Heart left ventricle (tissue), 16 donors: ENCODE measurements around the gene PUM1. TPM values are rescaled to one million over a fixed set of nuclear protein-coding genes. Genes with fewer than 3 reads are reported as not detected.

Experiments used
- ATAC-seq, 4 donors: fragments of 200-7000 bp; cut with Tn5 transposase; one replicate each; pipeline ENCODE4 v1.9.1; 2020 to 2022; ENCODE audit warnings: moderate library complexity in 4 of 4, mild to moderate bottlenecking in 3 of 4, moderate number of reproducible peaks in 1 of 4
- DNase-seq, 5 donors: peaks; one replicate each; pipeline ENCODE4 v3.0.0-alpha.2; 2020
- H3K27ac ChIP-seq, 12 donors: fragments of 200-600 bp; sonication (generic) in 4 of 12; one replicate each; pipeline versions ENCODE4 v1.5.0 to v1.8.0; 2016 to 2022; ENCODE audit warnings: mild to moderate bottlenecking in 2 of 12
- H3K27me3 ChIP-seq, 9 donors: fragments of 200-600 bp; sonication (generic) in 2 of 9; one replicate each; pipeline versions ENCODE4 v1.5.1 to v1.8.0; 2016 to 2022; ENCODE audit warnings: mild to moderate bottlenecking in 3 of 9
- H3K36me3 ChIP-seq, 9 donors: fragments of 200-600 bp; sonication (generic) in 2 of 9; one replicate each; pipeline versions ENCODE4 v1.5.0 to v1.8.0; 2018 to 2022; ENCODE audit warnings: mild to moderate bottlenecking in 2 of 9
- H3K4me1 ChIP-seq, 12 donors: fragments of 200-600 bp; sonication (generic) in 4 of 12; one replicate each; pipeline versions ENCODE4 v1.5.0 to v1.8.0; 2016 to 2022; ENCODE audit warnings: mild to moderate bottlenecking in 3 of 12
- H3K4me3 ChIP-seq, 12 donors: fragments of 200-600 bp; sonication (generic) in 4 of 12; one replicate each; pipeline versions ENCODE4 v1.5.0 to v1.8.0; 2017 to 2022; ENCODE audit warnings: mild to moderate bottlenecking in 9 of 12, moderate library complexity in 4 of 12
- H3K9me3 ChIP-seq, 12 donors: fragments of 200-600 bp; sonication (generic) in 4 of 12; one replicate each; pipeline versions ENCODE4 v1.5.0 to v1.8.0; 2016 to 2022; ENCODE audit warnings: mild to moderate bottlenecking in 1 of 12
- POLR2A ChIP-seq, 2 donors: fragments of 450-650 bp; IDR thresholded peaks; one replicate each; pipeline ENCODE4 v1.6.1; 2017; ENCODE audit warnings: antibody characterized with exemption in 2 of 2, mild to moderate bottlenecking in 2 of 2, moderate library complexity in 2 of 2
- WGBS, 4 donors: extraction: QIAGEN DNeasy Blood & Tissue Kit in 2 of 4; methylation state at CpG; one replicate each; pipeline versions ENCODE4 v1.1.5 to v1.1.7; 2013 to 2018; 5-methylcytosine and 5-hydroxymethylcytosine counted together
- intact Hi-C, 10 donors: fragments of 100-400 bp; cut with DNase I; formaldehyde crosslinking; loops; one replicate each; pipeline versions ENCODE4 v1.11.1 to v1.14.2; 2022
- polyA plus RNA-seq, 2 donors: library from polyadenylated mRNA; stranded (reverse); fragments of 200-250 nt; gene quantifications; one replicate each; pipeline ENCODE4 v1.2.3, GENCODE V29; 2013
- total RNA-seq, 9 donors: library from RNA; depleted of rRNA in 2 of 9; stranded (reverse); fragments of >200 nt in 2 of 9; fragmentation: NEBNext Ultra II Directional in 3 of 9; extraction: Animal tissue kit (Norgen Biotek cat#: 25700) in 3 of 9; gene quantifications; one replicate each; pipeline versions ENCODE4 v1.1.0 to v1.2.4, GENCODE V29; 2016 to 2023
- TF ChIP-seq, protein P1 (sequence below), 12 donors: fragments of 200-600 bp; sonication (generic) in 4 of 12; IDR thresholded peaks; one replicate each; pipeline versions ENCODE4 v1.5.0 to v1.8.0; 2018 to 2022; ENCODE audit warnings: antibody characterized with exemption in 12 of 12, mild to moderate bottlenecking in 5 of 12
- donor health status: ischemic (EF 13 %, LVEDD 7.1; RV severe dilation, severe dysfunction).
- donor health status: healthy with polysubstance abuse.
- donor health status: DM: no; HTN: yes; CAD: no.
- donor health status: DM: no; HTN: no; CAD: no.
- donor health status: ischemic (EF 25% LVEDD 6.9; RV normal size, moderate dysfunction).
- donor health status: ischemic (EF 25% LVEDD 5.7; RV mildly dilated, moderate dysfunction).
- donor health status: healthy.
- donor health status: DM: yes; HTN: yes; CAD: no.
- donor health status: ischemic (EF 35%, LVEDD 5.7; RV mildly dilated, moderate dysfunction).
- donor health status: nonischemic (EF 11% LVEDD 7.7; RV severe dilation, severe dysfunction).
- donor health status: DM: yes; HTN: yes; CAD: no.
- donor health status: PGD.
- donor health status: ischemic (EF 29% LVEDD 5.4; RV normal size, mild dysfunction).
- donor health status: nonischemic (EF 23%, LVEDD 6.1; RV moderate dilation, normal function).

PUM1 gene
- total and polyA plus RNA-seq, 11 donors, result 19.2 to 96.3 (median 70.7) TPM

DNA sequence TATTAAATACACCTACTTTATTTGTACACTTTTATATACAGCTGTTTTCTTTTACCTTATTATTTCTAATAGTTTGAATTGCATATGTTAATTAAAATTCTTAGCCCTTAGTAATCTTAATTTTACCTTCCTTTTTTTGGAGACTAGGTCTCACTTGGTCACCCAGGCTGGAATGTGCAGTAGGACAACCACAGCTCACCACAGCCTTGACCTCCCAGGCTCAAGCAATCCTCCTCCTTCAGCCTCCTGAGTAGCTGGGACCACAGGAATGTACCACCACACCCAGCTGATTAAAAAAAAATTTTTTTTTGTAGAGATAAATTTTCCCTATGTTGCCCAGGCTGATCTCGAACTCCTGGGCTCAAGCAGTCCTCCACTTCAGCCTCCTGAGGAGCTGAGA, 141.9 kb downstream of the PUM1 start:
- 86 to 95% (median 90%) methylated on average over 1 of the region's 1 CpG for WGBS, 4 donors
- no peak for ATAC-seq
- Histone ChIP-seq H3K27ac (no peak overlapping the region), H3K27me3 (no peaks in the 10 kb centered on the region), H3K36me3 (no peaks in the 10 kb centered on the region), H3K9me3 (no peaks in the 10 kb centered on the region), H3K4me3 (no peak overlapping the region), H3K4me1 (peaks cover 0 to 16% (median 0%) of the 10 kb centered on the region in 12 donors)
- intact Hi-C loops, result loop anchor here in 1 of 10 donors (5.0 kb wide), 1 partner anchor 196 kb away; no protein-coding TSS in a partner anchor
- TF ChIP-seq POLR2A (IDR thresholded peaks at IDR 0.05), result no peak
- TF ChIP-seq, protein P1, sequence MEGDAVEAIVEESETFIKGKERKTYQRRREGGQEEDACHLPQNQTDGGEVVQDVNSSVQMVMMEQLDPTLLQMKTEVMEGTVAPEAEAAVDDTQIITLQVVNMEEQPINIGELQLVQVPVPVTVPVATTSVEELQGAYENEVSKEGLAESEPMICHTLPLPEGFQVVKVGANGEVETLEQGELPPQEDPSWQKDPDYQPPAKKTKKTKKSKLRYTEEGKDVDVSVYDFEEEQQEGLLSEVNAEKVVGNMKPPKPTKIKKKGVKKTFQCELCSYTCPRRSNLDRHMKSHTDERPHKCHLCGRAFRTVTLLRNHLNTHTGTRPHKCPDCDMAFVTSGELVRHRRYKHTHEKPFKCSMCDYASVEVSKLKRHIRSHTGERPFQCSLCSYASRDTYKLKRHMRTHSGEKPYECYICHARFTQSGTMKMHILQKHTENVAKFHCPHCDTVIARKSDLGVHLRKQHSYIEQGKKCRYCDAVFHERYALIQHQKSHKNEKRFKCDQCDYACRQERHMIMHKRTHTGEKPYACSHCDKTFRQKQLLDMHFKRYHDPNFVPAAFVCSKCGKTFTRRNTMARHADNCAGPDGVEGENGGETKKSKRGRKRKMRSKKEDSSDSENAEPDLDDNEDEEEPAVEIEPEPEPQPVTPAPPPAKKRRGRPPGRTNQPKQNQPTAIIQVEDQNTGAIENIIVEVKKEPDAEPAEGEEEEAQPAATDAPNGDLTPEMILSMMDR (IDR thresholded peaks at IDR 0.05), result no peak
- DNase-seq, result no peak

DNA sequence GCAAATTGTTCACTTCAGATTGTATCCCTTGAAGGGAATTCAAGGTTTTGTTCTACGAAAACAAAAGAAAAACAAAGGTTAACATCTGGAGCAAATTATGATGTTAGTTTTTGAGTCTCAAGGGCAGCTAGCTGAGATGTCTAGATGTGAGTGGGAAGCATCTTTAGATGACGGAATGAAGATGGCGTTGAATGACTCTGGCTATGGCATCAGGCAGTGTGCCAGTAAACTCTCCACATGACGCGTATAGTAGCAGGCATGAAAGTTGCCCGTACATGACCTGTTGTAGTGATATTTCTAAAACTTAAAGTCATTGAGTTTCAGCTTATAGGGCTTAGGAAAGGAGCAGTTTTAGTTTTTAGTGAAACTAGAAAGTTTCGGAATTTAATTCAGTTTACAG, 144.7 kb downstream of the PUM1 start:
- no peak for TF ChIP-seq POLR2A (IDR thresholded peaks at IDR 0.05)
- TF ChIP-seq, protein P1 (IDR thresholded peaks at IDR 0.05), result no peak
- Histone ChIP-seq H3K27me3 (no peaks in the 10 kb centered on the region), H3K4me3 (no peak overlapping the region), H3K4me1 (peaks cover 0 to 24% (median 0%) of the 10 kb centered on the region in 12 donors), H3K36me3 (no peaks in the 10 kb centered on the region), H3K27ac (no peak overlapping the region), H3K9me3 (no peaks in the 10 kb centered on the region)
- DNase-seq (no peak), ATAC-seq (no peak)
- intact Hi-C loops, result loop anchor here in 1 of 10 donors (5.0 kb wide), 1 partner anchor 194 kb away; no protein-coding TSS in a partner anchor
- 66 to 82% (median 71%) methylated on average over 7 of the region's 7 CpGs for WGBS, 4 donors

DNA sequence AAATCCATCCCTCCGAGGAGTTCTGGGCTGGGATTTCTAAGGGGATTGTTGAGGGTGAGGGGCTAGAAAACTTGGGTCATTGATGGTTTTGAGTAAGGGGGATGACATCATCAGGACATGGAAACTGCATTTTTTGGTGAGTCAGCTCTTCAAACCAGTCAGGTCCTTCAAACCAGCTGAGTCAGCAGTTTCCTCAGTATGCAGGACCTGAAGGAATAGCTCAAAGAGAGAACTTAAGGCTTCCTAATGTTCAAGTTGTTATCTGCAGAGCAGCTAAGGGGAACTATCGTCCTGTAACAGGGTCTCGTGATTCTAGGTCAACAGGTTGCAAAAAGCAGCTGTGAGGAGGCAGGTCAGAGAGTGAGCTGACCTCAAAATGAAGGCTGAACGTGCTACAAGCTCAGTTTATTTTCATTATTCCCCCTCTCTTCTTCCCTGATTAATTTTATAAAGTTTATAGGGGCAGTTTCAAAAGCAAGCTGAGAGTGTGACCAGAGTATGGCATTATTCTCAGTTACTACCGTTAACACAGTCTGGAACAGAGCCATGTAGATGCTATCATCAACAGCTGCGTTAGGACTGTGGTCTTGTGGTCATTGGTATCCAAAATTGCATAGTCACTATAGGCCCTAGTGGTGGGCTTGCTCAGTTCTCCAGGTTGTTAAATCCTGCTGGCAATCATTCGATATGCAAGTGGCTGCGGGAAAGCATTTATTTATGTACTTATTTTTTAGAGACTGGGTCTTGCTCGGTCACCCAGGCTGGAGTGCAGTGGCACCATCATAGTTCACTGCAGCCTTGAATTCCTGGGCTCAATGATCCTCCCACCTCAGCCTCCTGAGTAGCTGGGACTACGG, 146.3 kb downstream of the PUM1 start:
- H3K4me1 ChIP-seq, result peaks cover 0 to 27% (median 0%) of the 10 kb centered on the region in 12 donors
- DNase-seq, result no peak
- H3K4me3 ChIP-seq, result no peak overlapping the region
- no peaks in the 10 kb centered on the region for H3K36me3 ChIP-seq
- no peaks in the 10 kb centered on the region for H3K9me3 ChIP-seq
- intact Hi-C loops, result loop anchor here in 1 of 10 donors (10.0 kb wide), 1 partner anchor 194 kb away; the partner anchor contains the start of gene MATN1
- H3K27me3 ChIP-seq, result no peaks in the 10 kb centered on the region
- H3K27ac ChIP-seq, result peak overlapping the region in 1 of 12 donors; percentile 86
- 71 to 74% (median 72%) methylated on average over 10 of the region's 10 CpGs for WGBS, 4 donors
- peak in 2 of 4 donors; percentile 34 to 38 for ATAC-seq
- TF ChIP-seq, protein P1 (IDR thresholded peaks at IDR 0.05), result no peak
- TF ChIP-seq POLR2A (IDR thresholded peaks at IDR 0.05), result no peak

DNA sequence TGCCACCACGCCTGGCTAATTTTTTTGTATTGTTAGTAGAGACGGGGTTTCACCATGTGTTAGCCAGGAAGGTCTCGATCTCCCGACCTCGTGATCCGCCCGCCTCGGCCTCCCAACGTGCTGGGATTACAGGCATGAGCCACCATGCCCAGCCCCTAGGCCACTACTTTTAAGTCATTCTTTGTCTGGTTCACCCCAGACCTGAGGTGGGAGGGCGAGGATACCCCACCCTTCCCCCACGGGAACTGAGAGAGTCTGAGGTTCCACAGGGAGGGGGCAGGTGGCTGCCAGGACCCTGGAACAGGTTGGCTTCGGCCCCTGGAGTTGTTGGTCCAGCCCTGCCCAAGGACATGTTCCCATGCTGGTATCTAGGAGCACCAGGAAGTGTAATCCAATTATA, 149.2 kb downstream of the PUM1 start:
- DNase-seq (peak in 1 of 5 donors; percentile 9), ATAC-seq (no peak)
- intact Hi-C loops, result loop anchor here in 1 of 10 donors (10.0 kb wide), 1 partner anchor 191 kb away; the partner anchor contains the start of gene MATN1
- no peak overlapping the region for H3K27ac ChIP-seq
- WGBS, 4 donors, result 82 to 91% (median 90%) methylated on average over 12 of the region's 12 CpGs
- no peaks in the 10 kb centered on the region for H3K27me3 ChIP-seq
- no peak for TF ChIP-seq POLR2A (IDR thresholded peaks at IDR 0.05)
- TF ChIP-seq, protein P1 (IDR thresholded peaks at IDR 0.05), result no peak
- no peaks in the 10 kb centered on the region for H3K36me3 ChIP-seq
- H3K4me1 ChIP-seq, result peaks cover 0 to 54% (median 0%) of the 10 kb centered on the region in 12 donors
- no peaks in the 10 kb centered on the region for H3K9me3 ChIP-seq
- H3K4me3 ChIP-seq, result no peak overlapping the region
